Fibroblast of the aortic adventitia (primary cell): ENCODE measurements around the gene APOLD1. TPM values are rescaled to one million over a fixed set of nuclear protein-coding genes. Genes with fewer than 3 reads are reported as not detected.
"Not testable (repeated sequence)": the region's sequence is repeated elsewhere in the genome, so short reads cannot be mapped to it uniquely, and the experiment has no call there.

Experiments
- DNase-seq: peaks from one replicate; pipeline ENCODE4 v3.0.0-alpha.2; 2010; ENCODE audit warnings: low read depth
- H3K4me3 ChIP-seq: 2 replicates; pipeline ENCODE4 v1.5.1; 2011; ENCODE audit warnings: low read depth, mild to moderate bottlenecking, control low read depth, low read length, moderate library complexity
- total RNA-seq: library from RNA; depleted of rRNA; stranded (reverse); fragments of >200 nt; gene quantifications from 2 replicates; pipeline ENCODE4 v1.2.3, GENCODE V29; 2012; ENCODE audit warnings: low replicate concordance
- TF ChIP-seq, protein P1 (sequence below): IDR thresholded peaks from 2 replicates; pipeline ENCODE4 v1.5.1; 2011; ENCODE audit warnings: mild to moderate bottlenecking, low read length, control low read depth, inconsistent platforms; ENCODE audit not compliant: insufficient read depth

APOLD1 gene, protein sequence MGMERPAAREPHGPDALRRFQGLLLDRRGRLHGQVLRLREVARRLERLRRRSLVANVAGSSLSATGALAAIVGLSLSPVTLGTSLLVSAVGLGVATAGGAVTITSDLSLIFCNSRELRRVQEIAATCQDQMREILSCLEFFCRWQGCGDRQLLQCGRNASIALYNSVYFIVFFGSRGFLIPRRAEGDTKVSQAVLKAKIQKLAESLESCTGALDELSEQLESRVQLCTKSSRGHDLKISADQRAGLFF
- 3.6 and 9.2 TPM in 2 replicates for total RNA-seq

DNA sequence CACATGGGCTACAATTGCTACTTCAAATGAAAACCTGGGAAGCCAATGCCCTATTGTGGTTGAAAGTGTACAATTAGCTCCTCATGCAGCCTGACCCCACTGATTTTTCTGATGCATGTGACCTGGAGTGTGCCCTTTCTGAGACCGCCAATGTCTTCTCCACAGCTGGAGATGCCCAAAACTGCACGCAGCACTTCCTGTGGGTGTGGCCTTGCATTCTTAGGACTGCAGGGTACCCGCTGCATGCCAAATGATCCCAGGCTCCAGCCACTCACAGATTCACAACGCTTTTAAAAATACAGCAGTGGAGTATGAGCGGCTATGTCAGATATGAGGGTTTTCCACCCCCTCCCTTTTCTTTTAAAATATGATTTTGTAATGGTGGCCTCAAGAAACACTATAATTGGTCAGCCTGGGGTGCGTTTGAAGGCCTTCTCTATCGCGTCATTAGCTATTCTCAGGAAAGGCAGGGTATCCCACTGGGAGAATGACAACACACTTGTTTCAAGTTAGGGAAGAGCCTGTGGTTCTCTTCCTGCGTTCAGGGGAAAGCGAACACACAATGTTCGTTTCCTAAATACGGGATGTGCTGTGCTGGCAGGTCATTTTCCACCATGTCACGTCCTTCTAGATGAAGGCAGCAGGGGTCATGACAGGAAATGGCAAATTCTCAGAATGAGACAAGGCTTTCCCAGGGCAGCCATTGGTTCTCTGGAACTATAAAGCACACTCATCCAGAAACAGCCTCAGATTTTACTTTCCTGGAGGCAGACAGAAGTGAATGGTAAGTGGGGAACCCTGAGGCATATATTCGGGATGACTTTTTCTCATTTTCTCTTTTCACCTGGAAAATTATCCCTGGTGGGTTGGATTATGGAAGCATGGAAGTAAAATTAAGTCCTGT is at the start of gene APOLD1:
APOLD1 (plus strand) TSS at position 749 of the 904 bp plus-strand sequence; CDS start at position 782, 33 bp downstream.
- TF ChIP-seq, protein P1, sequence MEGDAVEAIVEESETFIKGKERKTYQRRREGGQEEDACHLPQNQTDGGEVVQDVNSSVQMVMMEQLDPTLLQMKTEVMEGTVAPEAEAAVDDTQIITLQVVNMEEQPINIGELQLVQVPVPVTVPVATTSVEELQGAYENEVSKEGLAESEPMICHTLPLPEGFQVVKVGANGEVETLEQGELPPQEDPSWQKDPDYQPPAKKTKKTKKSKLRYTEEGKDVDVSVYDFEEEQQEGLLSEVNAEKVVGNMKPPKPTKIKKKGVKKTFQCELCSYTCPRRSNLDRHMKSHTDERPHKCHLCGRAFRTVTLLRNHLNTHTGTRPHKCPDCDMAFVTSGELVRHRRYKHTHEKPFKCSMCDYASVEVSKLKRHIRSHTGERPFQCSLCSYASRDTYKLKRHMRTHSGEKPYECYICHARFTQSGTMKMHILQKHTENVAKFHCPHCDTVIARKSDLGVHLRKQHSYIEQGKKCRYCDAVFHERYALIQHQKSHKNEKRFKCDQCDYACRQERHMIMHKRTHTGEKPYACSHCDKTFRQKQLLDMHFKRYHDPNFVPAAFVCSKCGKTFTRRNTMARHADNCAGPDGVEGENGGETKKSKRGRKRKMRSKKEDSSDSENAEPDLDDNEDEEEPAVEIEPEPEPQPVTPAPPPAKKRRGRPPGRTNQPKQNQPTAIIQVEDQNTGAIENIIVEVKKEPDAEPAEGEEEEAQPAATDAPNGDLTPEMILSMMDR = no peak

DNA sequence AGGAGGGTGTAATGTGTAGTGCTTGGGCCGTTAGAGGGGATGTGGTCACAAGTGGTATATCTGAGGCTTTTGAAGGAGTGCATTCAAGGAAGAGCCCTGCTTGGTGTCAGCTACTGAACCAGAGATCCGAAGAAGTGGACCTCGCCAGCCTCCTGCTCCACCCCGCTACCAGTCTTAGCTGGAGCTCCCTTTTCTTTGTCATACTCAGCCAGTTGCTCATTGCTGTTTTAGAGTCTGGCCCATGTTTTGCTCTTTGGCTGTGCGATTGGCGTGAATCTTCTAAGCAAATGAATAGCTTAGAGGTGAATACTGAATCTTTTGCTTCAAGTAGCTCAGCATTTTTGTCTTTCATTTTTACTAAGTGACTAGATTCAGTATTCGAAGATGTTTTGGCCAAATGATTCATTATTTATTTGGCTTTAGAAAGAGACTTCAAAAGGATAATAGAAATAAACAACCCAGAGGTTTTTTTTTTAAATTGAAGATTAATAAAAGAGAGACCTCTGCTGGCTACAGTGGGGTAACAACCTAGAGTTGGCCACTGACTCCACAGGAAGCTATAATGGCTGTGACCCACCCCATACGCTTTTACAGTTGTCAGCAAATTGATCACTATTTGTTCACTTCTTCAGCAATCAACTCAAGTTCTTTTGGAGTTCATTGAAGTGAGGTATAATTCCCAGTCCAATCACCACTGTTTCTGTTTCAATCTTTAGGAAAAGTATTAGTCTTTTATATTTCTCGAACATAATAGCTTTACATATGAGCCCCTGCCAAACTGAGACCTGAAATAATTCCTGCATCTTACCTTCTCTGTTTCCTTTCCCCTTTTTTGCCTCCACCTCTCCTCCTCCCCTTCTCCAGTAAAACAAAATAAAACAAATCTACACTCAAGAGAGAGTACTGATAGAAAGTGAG is 48.4 kb upstream of the APOLD1 start:
- H3K4me3 ChIP-seq = peak overlapping the region; percentile 34
- TF ChIP-seq, protein P1 = peak; percentile 62
- peak; percentile 76 for DNase-seq

More for the DNA sequence above, at the start of gene APOLD1:
- peak within 1 kb of the TSS; percentile 68 for H3K4me3 ChIP-seq
- no peak for DNase-seq

DNA sequence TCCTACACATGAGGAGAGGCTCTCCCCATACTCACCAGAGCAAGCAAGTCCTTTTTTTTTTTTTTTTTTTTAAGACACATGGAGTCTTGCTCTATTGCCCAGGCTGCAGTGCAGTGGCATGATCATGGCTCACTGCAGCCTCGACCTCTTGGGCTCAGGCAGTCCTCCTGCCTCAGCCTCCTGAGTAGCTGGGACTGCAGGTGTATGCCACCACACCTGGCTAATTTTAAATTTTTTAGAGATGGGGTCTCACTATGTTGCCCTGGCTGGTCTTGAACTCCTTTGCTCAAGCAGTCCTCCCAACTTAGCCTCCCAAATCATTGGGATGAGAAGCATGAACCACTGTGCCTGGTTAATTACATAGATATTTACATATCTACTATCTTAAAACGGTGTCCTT is 47.3 kb upstream of the APOLD1 start:
- H3K4me3 ChIP-seq, DNase-seq: not testable (repeated sequence)

DNA sequence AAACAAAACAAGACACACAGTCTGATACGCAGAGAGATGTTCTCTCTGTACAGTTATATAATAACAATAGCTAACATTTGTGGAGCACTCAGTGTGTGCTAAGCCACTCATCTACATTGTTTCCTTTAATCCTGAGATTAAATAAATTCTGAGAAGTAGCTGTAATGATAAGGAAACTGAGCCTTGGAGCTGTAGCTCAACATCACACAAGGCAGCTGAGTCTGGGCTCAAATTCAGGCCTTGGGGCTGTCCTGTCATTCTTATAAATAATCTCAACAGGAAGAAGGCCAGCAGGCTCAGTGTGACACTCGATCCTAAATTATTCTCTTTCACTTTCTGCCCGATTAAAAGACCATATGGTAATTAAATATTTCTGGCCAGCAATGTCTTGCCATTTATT is 43.8 kb upstream of the APOLD1 start:
- peak overlapping the region; percentile 7 for H3K4me3 ChIP-seq
- TF ChIP-seq, protein P1 = no peak
- peak; percentile 25 for DNase-seq

DNA sequence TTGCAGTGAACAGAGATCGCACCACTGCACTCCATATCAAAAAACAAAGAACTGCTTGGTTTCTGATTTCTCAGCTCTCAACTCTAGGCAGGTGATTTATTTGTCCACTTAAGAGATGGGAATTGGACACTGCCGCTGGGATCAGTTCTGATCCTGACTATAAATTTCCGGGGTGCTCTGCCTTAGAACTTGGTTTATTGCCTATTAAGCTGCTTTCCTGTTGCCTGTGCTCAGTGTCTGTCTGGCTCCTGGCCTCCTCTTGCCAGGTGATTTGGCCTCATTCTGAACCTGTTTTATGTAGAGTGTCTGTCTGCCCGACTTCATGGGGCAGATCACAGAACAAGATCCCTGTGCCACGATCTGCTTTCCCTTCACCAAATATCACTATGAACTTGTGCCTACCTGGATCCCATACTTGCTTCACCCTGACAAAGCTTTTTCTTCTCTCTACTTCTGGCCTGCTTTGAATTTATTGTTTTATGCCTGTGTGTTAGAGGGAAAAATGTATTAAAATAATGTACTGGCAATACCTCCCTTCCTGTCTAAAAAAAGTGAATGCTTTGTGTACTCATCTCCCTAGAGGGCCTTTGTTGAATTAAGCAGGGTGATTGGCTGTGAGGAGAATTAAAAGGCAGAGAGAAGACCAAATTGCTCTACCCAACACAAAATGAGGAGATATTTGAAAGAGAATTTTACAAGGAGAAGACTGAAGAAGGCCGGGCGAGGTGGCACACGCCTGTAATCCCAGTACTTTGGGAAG is 40.7 kb upstream of the APOLD1 start:
- TF ChIP-seq, protein P1 = no peak
- peak; percentile 21 for DNase-seq
- H3K4me3 ChIP-seq = no peak overlapping the region

DNA sequence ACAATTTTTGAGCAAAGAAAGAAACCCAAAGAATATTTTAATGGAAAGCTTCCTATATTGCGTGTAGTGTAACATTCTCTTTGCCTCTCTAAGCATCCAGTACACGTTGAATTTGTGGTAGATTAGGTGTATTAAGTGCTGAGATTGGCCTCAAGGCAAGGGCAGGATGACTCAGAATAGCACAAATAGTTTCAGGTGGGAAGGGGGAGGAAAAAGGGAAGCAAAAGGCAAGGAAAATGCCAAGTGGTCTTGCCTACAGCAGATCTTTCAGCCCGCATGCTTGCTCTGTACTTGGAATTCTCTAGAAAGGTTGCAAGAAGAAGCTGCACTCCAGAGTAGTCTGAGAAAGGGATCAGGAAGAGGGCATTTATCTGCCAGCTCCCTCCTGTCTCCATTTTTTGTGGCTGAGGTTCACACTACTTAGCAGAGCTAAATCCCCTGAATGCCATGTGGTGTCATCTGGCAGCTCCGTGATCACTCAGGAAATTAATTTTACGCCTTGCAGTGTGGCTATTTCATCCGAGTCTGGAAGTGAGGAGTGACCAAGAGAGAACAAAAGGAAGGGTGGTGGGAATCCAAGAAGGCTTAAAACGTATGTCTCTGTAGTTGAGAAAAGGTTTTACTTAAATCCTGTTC is 39.8 kb upstream of the APOLD1 start:
- DNase-seq = no peak
- TF ChIP-seq, protein P1 = no peak
- no peak overlapping the region for H3K4me3 ChIP-seq
